HG03457 (cell line): ENCODE results near the gene KLHDC7B.

Source experiments
- ATAC-seq: cut with Tn5 transposase; IDR thresholded peaks from one replicate; pipeline ENCODE4 v1.9.1; 2021; ENCODE audit warnings: moderate number of reproducible peaks; ENCODE audit not compliant: unreplicated experiment

KLHDC7B gene

GRCh38 chr22:50547263-50547985, 1.7 kb downstream of the KLHDC7B start:
- no peak for ATAC-seq

- no peak for ATAC-seq
Observed at GRCh38 chr22:50548040-50548920, 2.6 kb downstream of the KLHDC7B start.

- ATAC-seq = no peak
Observed at GRCh38 chr22:50548921-50549790, 3.5 kb downstream of the KLHDC7B start.

GRCh38 chr22:50550395-50550794, 4.7 kb downstream of the KLHDC7B start:
- no peak for ATAC-seq

- no peak for ATAC-seq
Observed at GRCh38 chr22:50551160-50551752, 5.6 kb downstream of the KLHDC7B start.

DNA sequence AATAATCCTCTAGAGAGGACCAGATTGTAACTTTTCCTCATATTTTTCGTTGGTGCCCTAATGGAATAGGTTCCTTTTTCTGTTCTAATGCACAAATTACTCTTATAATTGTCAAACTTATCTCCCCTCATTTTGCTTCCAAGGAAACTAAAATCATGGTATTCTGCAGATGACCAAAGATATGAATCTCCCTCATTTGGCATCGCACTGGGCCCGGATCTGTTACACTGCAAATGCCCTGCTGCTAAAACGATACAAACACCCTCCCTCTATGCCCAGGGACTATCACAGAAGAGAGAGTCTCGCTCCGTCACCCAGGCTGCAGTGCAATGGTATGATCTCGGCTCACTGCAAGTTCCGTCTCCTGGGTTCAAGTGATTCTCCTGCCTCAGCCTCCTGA, 7.6 kb downstream of the KLHDC7B start:
- ATAC-seq = no peak

DNA sequence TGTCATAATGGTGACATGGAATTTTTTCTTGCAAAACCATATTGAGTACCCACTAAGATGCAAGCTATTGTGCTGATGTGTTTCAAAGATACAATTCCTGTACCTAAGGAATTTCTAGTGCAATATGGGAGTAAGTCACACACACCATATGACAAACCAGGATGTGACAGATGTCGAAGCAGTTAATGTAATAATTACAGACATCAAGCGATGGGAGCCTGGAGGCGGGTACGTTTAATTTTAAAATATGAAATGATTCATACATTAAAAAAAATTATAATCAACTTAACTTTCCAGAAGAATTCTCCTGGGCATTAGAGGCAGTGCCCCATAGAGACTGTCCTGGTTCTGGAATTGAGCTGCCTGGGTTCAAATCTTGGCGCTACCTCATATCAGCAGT, 11.0 kb downstream of the KLHDC7B start:
- ATAC-seq = no peak

DNA sequence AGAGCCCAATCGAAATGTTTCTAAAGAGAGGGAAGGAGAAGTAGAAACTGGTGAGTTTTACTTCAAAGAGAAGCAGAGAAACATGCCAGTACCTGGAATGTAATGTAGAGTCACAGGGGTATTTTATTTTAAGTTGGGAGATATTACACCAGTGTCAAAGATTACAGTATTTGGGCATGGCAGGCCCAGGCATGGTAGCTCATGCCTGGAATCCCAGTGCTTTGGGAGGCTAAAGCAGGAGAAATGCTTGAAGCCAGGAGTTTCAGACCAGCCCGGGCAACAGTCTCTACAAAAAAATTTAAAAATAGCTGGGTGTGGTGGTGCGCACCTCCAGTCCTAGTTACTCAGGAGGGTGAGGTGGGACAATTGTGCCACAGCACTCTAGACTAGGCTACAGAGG, 14.3 kb downstream of the KLHDC7B start:
- ATAC-seq = no peak

DNA sequence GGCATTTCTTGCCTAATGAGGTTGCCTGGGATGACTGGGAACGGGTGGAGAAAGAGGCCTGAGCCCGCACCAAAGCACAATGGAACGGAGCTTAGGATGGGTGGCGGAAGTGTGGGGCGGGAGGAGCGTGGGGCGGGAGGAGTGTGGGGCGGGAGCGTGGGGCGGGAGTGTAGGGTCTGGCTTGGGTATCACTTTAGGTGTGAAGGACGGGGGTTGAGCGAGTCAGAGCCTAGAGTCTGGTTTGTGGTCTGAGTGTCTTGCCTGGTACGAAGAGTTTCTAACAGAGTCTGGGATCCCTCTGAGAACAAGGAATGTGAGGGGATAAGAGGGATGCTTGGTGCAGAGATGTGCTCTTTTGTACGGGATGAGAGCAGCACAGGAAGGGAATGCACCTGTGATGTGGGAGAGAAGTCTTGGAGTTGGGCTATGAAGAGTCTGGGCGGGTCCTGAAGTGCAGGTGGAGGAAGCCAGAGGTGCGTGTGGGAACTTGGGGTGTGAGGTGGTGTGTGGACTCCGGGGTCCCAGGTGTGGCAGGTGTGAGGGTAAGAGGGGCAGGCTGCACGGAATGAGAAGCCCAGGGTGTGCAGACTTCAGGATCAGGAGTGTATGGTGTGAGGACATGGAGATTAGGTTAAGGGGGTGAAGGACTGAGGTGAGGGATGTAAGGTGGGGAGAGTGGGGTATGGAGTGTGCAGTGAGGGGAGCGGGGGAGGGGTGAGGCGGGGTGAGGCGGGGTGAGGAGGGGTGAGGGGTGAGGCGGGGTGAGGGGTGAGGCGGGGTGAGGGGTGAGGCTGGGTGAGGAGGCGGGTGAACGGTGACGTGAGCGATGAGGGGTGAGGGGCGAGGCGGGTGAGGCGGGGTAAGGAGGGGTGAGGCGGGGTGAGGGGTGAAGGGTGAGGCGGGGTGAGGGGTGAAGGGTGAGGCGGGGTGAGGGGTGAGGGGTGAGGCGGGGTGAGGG, 16.0 kb downstream of the KLHDC7B start:
- ATAC-seq = no peak

- peak; percentile 59 for ATAC-seq
Observed at GRCh38 chr22:50562523-50563412, 17.1 kb downstream of the KLHDC7B start, which contains the start of gene SYCE3. Gene SYCE3 (minus strand): TSS chr22:50562919. CDS start chr22:50556405, 6,514 bp downstream.

- ATAC-seq = no peak
Observed at GRCh38 chr22:50563413-50564160, 17.9 kb downstream of the KLHDC7B start.

DNA sequence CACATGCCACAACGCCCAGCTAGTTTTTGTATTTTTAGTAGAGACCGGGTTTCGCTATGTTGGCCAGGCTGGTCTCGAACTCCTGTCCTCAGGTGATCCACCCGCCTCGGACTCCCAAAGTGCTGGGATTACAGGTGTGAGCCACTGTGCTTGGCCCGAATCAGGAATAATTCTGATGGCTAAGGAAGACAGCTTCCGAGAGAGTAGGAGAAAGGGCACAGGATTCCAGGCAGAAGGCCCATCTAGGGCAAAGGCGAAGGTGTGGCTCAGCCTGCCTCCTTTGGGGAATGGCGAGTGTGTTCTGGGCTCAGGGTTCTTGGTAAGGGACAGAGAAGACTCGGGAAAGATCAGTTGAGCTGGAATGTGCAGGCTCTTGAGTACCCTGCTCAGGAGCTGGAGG, 18.6 kb downstream of the KLHDC7B start:
- no peak for ATAC-seq

DNA sequence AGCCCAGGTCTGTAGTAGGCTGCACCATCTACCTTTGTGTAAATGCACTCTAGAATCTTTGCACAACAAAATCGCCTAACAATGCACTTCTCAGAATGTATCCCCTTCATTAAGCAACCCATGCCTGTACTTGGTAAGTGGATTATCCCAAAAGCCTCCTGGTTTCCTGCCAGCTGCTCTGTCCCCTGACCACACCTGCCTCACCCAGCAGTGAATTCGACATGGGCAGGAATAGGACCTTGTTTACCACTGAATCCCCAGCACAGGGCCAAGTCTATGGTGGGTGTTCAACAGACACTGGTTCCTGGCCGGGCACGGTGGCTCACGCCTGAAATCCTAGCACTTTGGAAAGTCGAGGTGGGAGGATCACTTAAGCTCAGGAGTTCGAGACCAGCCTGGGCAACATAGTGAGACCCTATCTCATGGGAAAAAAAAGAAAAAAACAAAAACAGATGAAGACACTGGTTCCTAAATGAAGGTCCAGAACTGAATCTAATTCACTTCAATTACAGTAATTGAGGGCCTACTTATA, 22.1 kb downstream of the KLHDC7B start:
- ATAC-seq = no peak

DNA sequence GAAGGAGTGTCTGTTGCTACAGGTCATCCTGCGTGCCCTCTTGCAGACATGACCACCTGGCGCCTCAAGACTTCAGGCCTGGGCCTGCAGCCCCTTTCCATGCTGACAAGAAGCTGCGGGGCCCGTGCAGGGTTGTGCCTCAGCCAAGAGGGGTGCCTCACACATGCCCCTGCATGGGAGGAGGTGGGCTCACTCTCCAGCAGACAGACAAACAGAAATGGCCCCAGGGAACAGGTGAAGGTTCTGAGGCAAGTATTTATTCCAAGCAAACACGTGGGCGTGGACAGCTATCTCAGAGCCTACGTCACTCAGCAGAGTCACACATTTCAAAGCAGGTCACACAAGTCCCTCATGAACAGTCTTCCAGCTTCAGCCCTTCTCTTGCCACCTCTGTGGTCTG, 22.9 kb downstream of the KLHDC7B start:
- no peak for ATAC-seq

DNA sequence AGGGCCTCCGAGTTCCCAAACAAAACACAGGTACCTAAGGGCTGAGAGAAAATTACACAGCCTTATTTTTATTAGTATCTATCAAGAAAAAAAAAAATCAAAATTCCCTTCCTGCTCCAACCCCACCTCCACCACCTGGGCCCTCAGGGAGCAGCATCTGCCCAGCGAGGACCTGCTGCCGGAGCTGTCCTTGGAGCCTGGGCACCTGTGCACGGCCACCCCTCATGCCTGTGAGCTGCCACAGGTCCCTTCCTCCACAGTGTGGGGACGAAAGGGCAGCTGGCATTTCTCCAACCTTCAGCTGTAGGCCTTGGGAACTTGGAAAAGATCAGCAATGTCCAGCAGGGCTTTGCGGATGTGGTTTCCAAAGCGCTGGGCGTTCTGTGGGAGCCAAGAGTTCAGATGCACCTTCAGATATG, 23.4 kb downstream of the KLHDC7B start:
- no peak for ATAC-seq

DNA sequence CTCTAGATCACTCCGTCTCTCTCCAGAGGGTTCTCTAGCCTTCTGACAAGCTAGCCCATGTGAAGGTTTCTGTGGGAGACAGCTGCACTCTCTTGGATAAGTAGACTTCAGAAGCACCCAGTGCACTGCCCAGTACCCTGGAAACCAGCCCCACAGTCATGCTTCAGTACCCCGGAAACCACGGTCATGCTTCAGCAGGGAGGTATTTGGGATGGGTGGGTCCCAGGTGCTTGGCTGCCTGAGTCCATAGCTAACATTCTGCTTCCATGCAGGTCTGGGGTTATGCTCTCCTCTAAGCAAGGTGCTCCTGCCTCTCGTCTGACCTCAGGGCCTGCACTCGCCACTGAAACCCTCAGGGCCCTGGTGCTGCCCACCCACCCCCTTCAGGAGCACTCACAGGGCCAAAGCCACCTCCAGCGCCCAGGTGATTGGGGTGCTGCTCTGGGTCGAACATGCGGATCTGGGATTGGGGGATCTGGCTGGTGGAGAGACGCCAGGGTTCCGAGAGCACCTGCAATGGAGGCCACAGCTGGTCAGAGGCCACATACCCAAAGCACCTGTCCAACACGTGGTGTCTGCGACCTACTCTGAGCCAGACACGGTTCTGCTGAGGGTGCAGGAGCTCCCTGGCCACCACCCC, 24.3 kb downstream of the KLHDC7B start:
- no peak for ATAC-seq

DNA sequence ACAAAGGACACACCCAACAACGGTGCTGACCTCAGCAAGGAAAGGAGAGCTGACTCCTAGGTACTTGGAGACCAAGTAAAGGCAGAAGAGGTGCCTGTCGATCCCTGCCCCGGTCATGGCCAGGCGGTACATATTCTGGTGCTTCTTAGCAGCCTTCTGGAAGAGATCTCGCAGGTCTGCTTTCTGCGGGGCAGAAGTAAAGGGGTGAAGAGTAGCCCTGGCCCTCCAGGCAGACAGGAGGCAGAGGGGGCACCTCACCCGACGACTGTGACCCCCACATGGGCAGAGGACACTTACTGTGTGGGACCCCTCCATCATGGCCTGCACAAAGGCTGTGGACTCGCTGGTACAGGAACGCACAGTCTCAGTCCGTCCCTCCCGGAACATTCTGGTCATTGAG, 25.2 kb downstream of the KLHDC7B start:
- no peak for ATAC-seq
